Hepatocyte (in vitro differentiated cells): ENCODE data around the gene NAP1L1. TPM values are rescaled to one million over a fixed set of nuclear protein-coding genes. Genes with fewer than 3 reads are reported as not detected.

Experiments
- DNase-seq: peaks from one replicate; pipeline ENCODE4 v3.0.0-alpha.2; 2016; ENCODE audit warnings: low spot score
- H2AFZ ChIP-seq: fragments of 200-600 bp; sonication (generic); 2 replicates; pipeline ENCODE4 v1.6.0; 2016; ENCODE audit warnings: antibody characterized with exemption, mild to moderate bottlenecking
- H3K27ac ChIP-seq: fragments of 200-600 bp; sonication (generic); 2 replicates; pipeline ENCODE4 v1.5.1; 2016; ENCODE audit warnings: mild to moderate bottlenecking
- H3K27me3 ChIP-seq: fragments of 200-600 bp; sonication (generic); 2 replicates; pipeline ENCODE4 v1.6.1; 2016
- H3K36me3 ChIP-seq: fragments of 200-600 bp; sonication (generic); replicated peaks from 2 replicates; pipeline ENCODE4 v1.5.1; 2016; ENCODE audit warnings: low read depth; ENCODE audit not compliant: insufficient read depth
- H3K4me1 ChIP-seq: fragments of 200-600 bp; sonication (generic); 2 replicates; pipeline ENCODE4 v1.5.1; 2016; ENCODE audit warnings: mild to moderate bottlenecking, moderate library complexity; ENCODE audit not compliant: insufficient read depth
- H3K4me2 ChIP-seq: fragments of 200-600 bp; sonication (generic); 2 replicates; pipeline ENCODE4 v1.6.0; 2016
- H3K4me3 ChIP-seq: fragments of 200-600 bp; sonication (generic); 2 replicates; pipeline ENCODE4 v1.5.1; 2016; ENCODE audit warnings: mild to moderate bottlenecking
- H3K79me2 ChIP-seq: fragments of 200-600 bp; sonication (generic); 2 replicates; pipeline ENCODE4 v1.6.0; 2017; ENCODE audit warnings: mild to moderate bottlenecking
- H3K9me2 ChIP-seq: fragments of 200-600 bp; sonication (generic); replicated peaks from 2 replicates; pipeline ENCODE4 v1.6.0; 2017; ENCODE audit warnings: mild to moderate bottlenecking; ENCODE audit not compliant: insufficient read depth
- H3K9me3 ChIP-seq: fragments of 200-600 bp; sonication (generic); 2 replicates; pipeline ENCODE4 v1.5.1; 2016; ENCODE audit warnings: low read depth, mild to moderate bottlenecking
- H4K20me1 ChIP-seq: fragments of 200-600 bp; sonication (generic); 2 replicates; pipeline ENCODE4 v1.6.0; 2016; ENCODE audit warnings: mild to moderate bottlenecking; ENCODE audit not compliant: insufficient read depth, poor library complexity, severe bottlenecking
- CTCF ChIP-seq: fragments of 200-600 bp; sonication (generic); IDR thresholded peaks from 2 replicates; pipeline ENCODE4 v1.5.1; 2016; ENCODE audit warnings: antibody characterized with exemption, mild to moderate bottlenecking; ENCODE audit not compliant: poor library complexity
- EZH2 ChIP-seq: fragments of 200-600 bp; sonication (generic); IDR thresholded peaks from 2 replicates; pipeline ENCODE4 v1.6.1; 2016; ENCODE audit warnings: antibody characterized with exemption, mild to moderate bottlenecking, borderline replicate concordance
- EZH2phosphoT487 ChIP-seq: fragments of 200-600 bp; sonication (generic); IDR thresholded peaks from one replicate; pipeline ENCODE4 v1.6.1; 2018; ENCODE audit warnings: antibody characterized with exemption, mild to moderate bottlenecking, low read depth, moderate library complexity; ENCODE audit not compliant: unreplicated experiment, severe bottlenecking
- WGBS: methylation state at CpG from one replicate; pipeline ENCODE4 v1.1.6; 2016; ENCODE audit warnings: low lambda C conversion rate; ENCODE audit errors: missing lambda C conversion rate; 5-methylcytosine and 5-hydroxymethylcytosine counted together
- polyA plus RNA-seq: library from polyadenylated mRNA; unstranded; fragments of >200 nt; fragmentation: Nextera tagmentation; extraction: Ambion mirVana; gene quantifications from 2 replicates; pipeline ENCODE4 v1.2.1, GENCODE V29; 2016
- total RNA-seq: library from RNA; depleted of rRNA; stranded (reverse); fragments of >200 nt; gene quantifications from 2 replicates; pipeline ENCODE4 v1.2.3, GENCODE V29; 2014

NAP1L1 gene
- total and polyA plus RNA-seq, 2 experiments from 2014 or later: 117 to 352 TPM

GRCh38 chr12:76020731-76021672, 63.5 kb downstream of the NAP1L1 start:
- H3K4me1 ChIP-seq: peaks cover 4% of the 10 kb centered on the region
- H3K9me3 ChIP-seq: no peaks in the 10 kb centered on the region
- H3K27ac ChIP-seq: peak overlapping the region; percentile 72
- H3K36me3 ChIP-seq: no peaks in the 10 kb centered on the region
- H3K27me3 ChIP-seq: no peaks in the 10 kb centered on the region
- no peak for TF ChIP-seq CTCF
- no peak for TF ChIP-seq EZH2phosphoT487
- no peak for TF ChIP-seq EZH2
- WGBS: 52% methylated on average over 15 of the region's 15 CpGs
- H3K4me2 ChIP-seq: no peak overlapping the region
- no peaks in the 10 kb centered on the region for H3K9me2 ChIP-seq
- H3K79me2 ChIP-seq: no peaks in the 10 kb centered on the region
- peak overlapping the region; percentile 17 for H2AFZ ChIP-seq
- H3K4me3 ChIP-seq: no peak overlapping the region
- DNase-seq: peak; percentile 58
- H4K20me1 ChIP-seq: no peaks in the 10 kb centered on the region

GRCh38 chr12:76020281-76020680, 64.2 kb downstream of the NAP1L1 start:
- Histone ChIP-seq H3K4me3 (no peak overlapping the region), H3K9me3 (no peaks in the 10 kb centered on the region), H2AFZ (no peak overlapping the region), H3K27ac (peak overlapping the region; percentile 72), H3K4me1 (peaks cover 4% of the 10 kb centered on the region), H3K79me2 (no peaks in the 10 kb centered on the region), H4K20me1 (no peaks in the 10 kb centered on the region), H3K4me2 (no peak overlapping the region), H3K9me2 (no peaks in the 10 kb centered on the region), H3K27me3 (no peaks in the 10 kb centered on the region), H3K36me3 (no peaks in the 10 kb centered on the region)
- WGBS: 74% methylated on average over 5 of the region's 5 CpGs
- TF ChIP-seq CTCF: no peak
- no peak for TF ChIP-seq EZH2
- no peak for TF ChIP-seq EZH2phosphoT487
- DNase-seq: no peak

GRCh38 chr12:76018672-76019071, 65.8 kb downstream of the NAP1L1 start:
- H3K79me2 ChIP-seq: no peaks in the 10 kb centered on the region
- peak overlapping the region; percentile 13 for H3K27ac ChIP-seq
- no peaks in the 10 kb centered on the region for H3K9me3 ChIP-seq
- no peak overlapping the region for H3K4me2 ChIP-seq
- H3K4me1 ChIP-seq: peaks cover 4% of the 10 kb centered on the region
- 65% methylated on average over 1 of the region's 1 CpG for WGBS
- H3K9me2 ChIP-seq: no peaks in the 10 kb centered on the region
- no peaks in the 10 kb centered on the region for H3K27me3 ChIP-seq
- H2AFZ ChIP-seq: no peak overlapping the region
- no peaks in the 10 kb centered on the region for H3K36me3 ChIP-seq
- H4K20me1 ChIP-seq: no peaks in the 10 kb centered on the region
- DNase-seq: no peak
- TF ChIP-seq EZH2phosphoT487 (no peak), EZH2 (no peak), CTCF (no peak)
- H3K4me3 ChIP-seq: no peak overlapping the region
